ENCODE measurements around the gene MYO3B.

GRCh38 chr2:170533156-170533555, 355.2 kb downstream of the MYO3B start:
- TF ChIP-seq CTCF (conservative IDR thresholded peaks at IDR 0.05; ENCODE audit: low read length), result no peak
- no peak for TF ChIP-seq EZH2phosphoT487 (IDR thresholded peaks at IDR 0.05; ENCODE audit: borderline replicate concordance, low read depth, low read length)
